ENCODE measurements around the gene SH3BP5. TPM values are rescaled to one million over a fixed set of nuclear protein-coding genes. Genes with fewer than 3 reads are reported as not detected.
A peak's percentile ranks its signal among the peaks of the same experiment; 100 is the strongest.

Gene SH3BP5
- total RNA-seq, 1 donor from 2014 or later = 41.1 TPM

DNA sequence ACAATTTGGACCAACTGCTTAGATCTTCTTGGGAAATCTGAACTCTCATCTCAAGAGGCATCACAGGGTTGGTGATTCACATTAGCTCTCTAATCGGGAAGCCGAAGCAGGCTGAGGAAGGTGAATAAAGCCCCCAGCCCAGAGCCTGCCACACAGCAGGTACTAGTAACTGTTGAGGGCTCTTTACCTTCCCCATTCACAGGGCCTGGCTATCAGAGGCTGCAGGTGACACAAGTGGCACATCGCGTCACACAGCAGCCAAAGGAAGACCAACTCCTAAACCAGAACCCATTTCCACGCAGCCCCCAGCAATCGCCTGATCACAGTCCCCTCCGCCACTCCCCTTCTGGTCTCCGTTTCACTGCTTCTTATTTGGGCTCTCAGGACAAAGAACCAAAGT lies 29.2 kb downstream of the SH3BP5 start:
- Mint-ChIP-seq H3K36me3 (ENCODE audit: low read depth, unreplicated experiment) (peaks cover 35% of the 10 kb centered on the region), H3K27ac (ENCODE audit: unreplicated experiment) (no peak overlapping the region), H3K4me3 (ENCODE audit: unreplicated experiment) (peak overlapping the region; percentile 37), H3K4me1 (ENCODE audit: unreplicated experiment) (peaks cover 51% of the 10 kb centered on the region), H3K9me3 (ENCODE audit: unreplicated experiment) (no peaks in the 10 kb centered on the region), H3K27me3 (ENCODE audit: unreplicated experiment) (peaks cover 2% of the 10 kb centered on the region)
- DNase-seq (ENCODE audit: low spot score) = no peak
- TF ChIP-seq, protein P1, sequence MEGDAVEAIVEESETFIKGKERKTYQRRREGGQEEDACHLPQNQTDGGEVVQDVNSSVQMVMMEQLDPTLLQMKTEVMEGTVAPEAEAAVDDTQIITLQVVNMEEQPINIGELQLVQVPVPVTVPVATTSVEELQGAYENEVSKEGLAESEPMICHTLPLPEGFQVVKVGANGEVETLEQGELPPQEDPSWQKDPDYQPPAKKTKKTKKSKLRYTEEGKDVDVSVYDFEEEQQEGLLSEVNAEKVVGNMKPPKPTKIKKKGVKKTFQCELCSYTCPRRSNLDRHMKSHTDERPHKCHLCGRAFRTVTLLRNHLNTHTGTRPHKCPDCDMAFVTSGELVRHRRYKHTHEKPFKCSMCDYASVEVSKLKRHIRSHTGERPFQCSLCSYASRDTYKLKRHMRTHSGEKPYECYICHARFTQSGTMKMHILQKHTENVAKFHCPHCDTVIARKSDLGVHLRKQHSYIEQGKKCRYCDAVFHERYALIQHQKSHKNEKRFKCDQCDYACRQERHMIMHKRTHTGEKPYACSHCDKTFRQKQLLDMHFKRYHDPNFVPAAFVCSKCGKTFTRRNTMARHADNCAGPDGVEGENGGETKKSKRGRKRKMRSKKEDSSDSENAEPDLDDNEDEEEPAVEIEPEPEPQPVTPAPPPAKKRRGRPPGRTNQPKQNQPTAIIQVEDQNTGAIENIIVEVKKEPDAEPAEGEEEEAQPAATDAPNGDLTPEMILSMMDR (IDR thresholded peaks at IDR 0.05; ENCODE audit: unreplicated experiment) = no peak

DNA sequence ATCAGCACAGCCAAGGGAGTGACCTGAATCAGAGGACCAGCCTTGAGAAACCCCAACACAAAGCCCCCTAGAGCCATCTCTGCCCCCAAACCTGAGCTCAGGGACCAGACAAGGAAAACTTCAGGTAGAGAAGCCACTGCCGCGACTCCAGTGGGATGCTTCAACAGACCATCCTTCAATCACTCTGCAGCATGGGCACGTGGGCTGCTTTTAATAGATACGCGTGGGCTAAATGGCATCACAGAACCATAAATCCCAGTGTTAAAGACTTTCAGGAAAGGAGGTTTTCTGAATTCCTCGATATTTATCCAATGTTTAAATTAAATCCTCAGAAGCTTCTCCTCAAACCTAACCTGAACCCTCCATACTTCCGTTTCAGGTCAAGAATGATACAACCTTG lies 30.6 kb downstream of the SH3BP5 start:
- Mint-ChIP-seq H3K27me3 (ENCODE audit: unreplicated experiment) (peaks cover 1% of the 10 kb centered on the region), H3K4me3 (ENCODE audit: unreplicated experiment) (no peak overlapping the region), H3K36me3 (ENCODE audit: low read depth, unreplicated experiment) (peaks cover 43% of the 10 kb centered on the region), H3K9me3 (ENCODE audit: unreplicated experiment) (no peaks in the 10 kb centered on the region), H3K27ac (ENCODE audit: unreplicated experiment) (peak overlapping the region; percentile 93), H3K4me1 (ENCODE audit: unreplicated experiment) (peaks cover 54% of the 10 kb centered on the region)
- DNase-seq (ENCODE audit: low spot score) = no peak
- TF ChIP-seq, protein P1 (IDR thresholded peaks at IDR 0.05; ENCODE audit: unreplicated experiment) = no peak

DNA sequence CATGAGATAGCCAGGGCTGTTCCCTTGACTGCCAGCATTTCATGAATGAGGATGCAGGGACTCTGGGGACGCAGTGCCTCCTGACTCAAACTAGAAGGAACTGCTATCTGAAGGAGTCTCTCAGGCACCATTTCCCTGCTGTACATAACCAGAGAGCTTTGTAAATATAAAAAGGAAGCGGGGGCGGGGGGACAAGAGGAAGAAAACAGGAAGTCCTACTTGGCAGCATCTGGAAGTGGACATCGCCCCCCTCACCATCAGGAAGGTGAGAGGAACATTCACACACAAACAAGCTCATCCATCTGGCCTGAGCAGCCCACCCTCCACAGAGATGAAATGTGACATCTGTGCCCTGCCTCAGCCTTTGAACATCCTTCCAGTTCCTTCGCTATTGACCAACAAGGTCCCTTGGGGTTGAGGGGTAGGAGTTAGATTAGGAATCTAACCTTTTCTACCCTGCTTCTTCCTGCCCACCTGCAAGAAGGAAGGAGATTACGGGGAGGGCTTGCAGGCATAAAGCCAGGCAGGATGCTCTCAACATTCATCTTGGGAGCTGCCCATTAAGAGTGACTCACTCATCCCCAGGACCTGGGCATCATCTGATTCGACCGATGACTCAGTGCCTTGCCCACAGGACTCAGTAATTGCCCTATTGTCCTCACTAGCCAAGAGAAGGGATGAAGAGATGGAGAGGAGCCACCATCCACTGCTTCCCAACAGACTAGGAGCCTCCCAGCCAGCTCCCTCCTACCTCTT lies 31.9 kb downstream of the SH3BP5 start:
- H3K27ac Mint-ChIP-seq (ENCODE audit: unreplicated experiment) = peak overlapping the region; percentile 93
- TF ChIP-seq, protein P1 (IDR thresholded peaks at IDR 0.05; ENCODE audit: unreplicated experiment) = no peak
- H3K4me3 Mint-ChIP-seq (ENCODE audit: unreplicated experiment) = peak overlapping the region; percentile 68
- peaks cover 3% of the 10 kb centered on the region for H3K27me3 Mint-ChIP-seq (ENCODE audit: unreplicated experiment)
- peaks cover 50% of the 10 kb centered on the region for H3K36me3 Mint-ChIP-seq (ENCODE audit: low read depth, unreplicated experiment)
- DNase-seq (ENCODE audit: low spot score) = peak; percentile 17
- peaks cover 54% of the 10 kb centered on the region for H3K4me1 Mint-ChIP-seq (ENCODE audit: unreplicated experiment)
- H3K9me3 Mint-ChIP-seq (ENCODE audit: unreplicated experiment) = no peaks in the 10 kb centered on the region

DNA sequence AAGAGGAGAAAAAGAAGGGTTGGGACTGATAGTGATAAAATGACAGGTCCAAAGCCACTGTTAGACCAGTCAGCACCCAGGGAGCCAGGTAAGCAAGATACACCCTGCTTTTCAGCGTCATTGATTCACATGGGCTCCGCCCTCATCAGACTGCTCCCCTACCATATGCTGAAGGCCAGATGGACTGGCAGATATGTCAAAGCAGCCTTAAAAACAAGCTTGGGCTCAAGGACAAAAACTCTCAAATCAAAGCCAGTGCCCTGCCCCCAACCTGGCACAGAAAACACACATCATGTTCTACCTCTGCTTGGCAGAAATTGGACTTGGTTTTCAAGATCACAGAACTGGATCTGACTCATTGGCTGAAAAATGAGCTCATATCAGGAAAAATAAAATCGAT lies 33.4 kb downstream of the SH3BP5 start:
- Mint-ChIP-seq H3K36me3 (ENCODE audit: low read depth, unreplicated experiment) (peaks cover 61% of the 10 kb centered on the region), H3K27me3 (ENCODE audit: unreplicated experiment) (peaks cover 6% of the 10 kb centered on the region), H3K9me3 (ENCODE audit: unreplicated experiment) (no peaks in the 10 kb centered on the region), H3K4me3 (ENCODE audit: unreplicated experiment) (no peak overlapping the region), H3K4me1 (ENCODE audit: unreplicated experiment) (peaks cover 58% of the 10 kb centered on the region), H3K27ac (ENCODE audit: unreplicated experiment) (no peak overlapping the region)
- no peak for DNase-seq (ENCODE audit: low spot score)
- TF ChIP-seq, protein P1 (IDR thresholded peaks at IDR 0.05; ENCODE audit: unreplicated experiment) = no peak

DNA sequence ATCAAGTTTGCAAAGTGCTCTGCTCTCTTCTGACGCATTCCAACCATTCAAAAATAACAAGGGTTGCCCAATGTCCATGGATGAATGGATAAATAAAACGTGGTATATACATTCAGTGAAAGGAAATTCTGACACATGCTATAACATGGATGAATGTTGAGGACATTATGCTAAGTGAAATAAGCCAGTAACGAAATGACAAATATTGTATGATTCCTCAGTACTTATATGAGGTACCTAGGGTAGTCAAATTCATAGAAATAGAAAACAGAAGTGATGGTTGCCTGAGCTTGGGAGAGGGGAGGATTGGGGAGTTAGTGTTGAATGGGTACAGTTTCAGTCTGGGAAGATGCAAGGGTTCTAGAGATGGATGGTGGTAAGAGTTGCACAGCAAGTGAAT lies 33.9 kb downstream of the SH3BP5 start:
- peaks cover 59% of the 10 kb centered on the region for H3K36me3 Mint-ChIP-seq (ENCODE audit: low read depth, unreplicated experiment)
- TF ChIP-seq, protein P1 (IDR thresholded peaks at IDR 0.05; ENCODE audit: unreplicated experiment) = no peak
- peaks cover 56% of the 10 kb centered on the region for H3K4me1 Mint-ChIP-seq (ENCODE audit: unreplicated experiment)
- H3K4me3 Mint-ChIP-seq (ENCODE audit: unreplicated experiment) = no peak overlapping the region
- no peaks in the 10 kb centered on the region for H3K9me3 Mint-ChIP-seq (ENCODE audit: unreplicated experiment)
- DNase-seq (ENCODE audit: low spot score) = no peak
- H3K27me3 Mint-ChIP-seq (ENCODE audit: unreplicated experiment) = peaks cover 6% of the 10 kb centered on the region
- H3K27ac Mint-ChIP-seq (ENCODE audit: unreplicated experiment) = no peak overlapping the region
